Diencephalon (tissue), 1 donor: Measurements from ENCODE around the gene PRKAR1B. TPM values are rescaled to one million over a fixed set of nuclear protein-coding genes. Genes with fewer than 3 reads are reported as not detected.

ENCODE experiments used
- total RNA-seq: library from RNA; depleted of rRNA; stranded (reverse); fragments of >200 nt; gene quantifications from one replicate; pipeline ENCODE4 v1.2.3, GENCODE V29; 2014

The PRKAR1B gene
- 133 TPM for total RNA-seq

DNA sequence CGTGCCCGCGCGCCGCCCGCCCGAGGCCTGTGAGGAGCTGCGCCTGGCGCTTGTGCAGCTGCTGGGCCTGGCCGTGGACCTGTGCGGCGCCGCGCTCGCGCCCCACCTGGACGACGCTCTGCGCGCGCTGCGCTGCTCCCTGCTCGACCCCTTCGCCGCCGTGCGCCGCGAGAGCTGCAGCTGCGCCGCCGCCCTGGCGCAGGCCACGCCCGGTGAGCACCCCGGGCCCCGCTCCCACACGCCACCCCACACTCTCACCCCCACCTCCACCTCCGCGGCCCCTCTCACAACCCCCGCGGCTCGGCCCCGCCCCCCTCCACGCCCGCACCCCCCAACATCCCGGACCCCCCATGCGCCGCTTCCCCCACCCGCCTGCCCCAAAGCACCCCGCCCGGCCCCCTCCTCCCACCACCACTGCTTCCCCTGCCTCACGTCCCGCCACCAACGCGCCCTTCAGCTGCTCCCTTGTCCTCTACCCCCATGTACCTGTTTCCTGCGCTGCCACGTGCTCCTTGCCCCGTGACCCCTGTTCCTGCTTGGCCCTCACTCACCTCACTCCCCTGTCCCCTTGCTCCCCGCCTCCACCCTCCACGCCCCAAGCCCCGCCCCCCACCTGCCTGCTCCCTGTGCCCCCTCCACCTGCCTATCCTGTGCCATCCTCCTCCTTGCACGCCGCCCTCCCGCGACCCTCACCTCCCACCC is at the start of gene PRKAR1B:
Gene PRKAR1B (minus strand): TSS at position 178 of the 702 bp plus-strand sequence. CDS start 15,776 bp downstream, outside the sequence.

GRCh38 chr7:726084-726853 is 812 bp downstream of the PRKAR1B start, which contains the start of gene DNAAF5:
DNAAF5 (plus strand) TSS chr7:726699; CDS start chr7:726721, 22 bp downstream.

GRCh38 chr7:519484-520390 is 207.3 kb downstream of the PRKAR1B start, which contains the start of gene PDGFA:
PDGFA (minus strand) TSS chr7:519846; CDS start chr7:519001, 845 bp downstream.

Other genes starting within 250 kb of the PRKAR1B start
- gene PDGFA, start 207.4 kb downstream of the PRKAR1B start, total RNA-seq = 52.6 TPM
- 9.0 TPM for gene DNAAF5, start 582 bp downstream of the PRKAR1B start, total RNA-seq
- gene SUN1, start 105.2 kb upstream of the PRKAR1B start, total RNA-seq = 128 TPM
- 17.5 TPM for gene GET4, start 149.3 kb upstream of the PRKAR1B start, total RNA-seq
- 50.3 TPM for gene ADAP1, start 227.4 kb upstream of the PRKAR1B start, total RNA-seq
- 21.7 TPM for gene COX19, start 248.3 kb upstream of the PRKAR1B start, total RNA-seq